DMS53 (cell line): ENCODE data around the gene ITIH4.

Experiments used
- DNase-seq: peaks from one replicate; lab custom pipeline; 2025; lab: John Stamatoyannopoulos, UW

Gene ITIH4

GRCh38 chr3:52830535-52831258 is at the start of gene ITIH4:
Gene ITIH4 (minus strand): TSS chr3:52830672. CDS start chr3:52830642, 30 bp downstream.
- no peak for DNase-seq

GRCh38 chr3:52880047-52880446 is 49.6 kb upstream of the ITIH4 start:
- no peak for DNase-seq

GRCh38 chr3:52879581-52879980 is 49.1 kb upstream of the ITIH4 start:
- no peak for DNase-seq

GRCh38 chr3:52879090-52879489 is 48.6 kb upstream of the ITIH4 start:
- no peak for DNase-seq

GRCh38 chr3:52877085-52877484 is 46.6 kb upstream of the ITIH4 start:
- DNase-seq: no peak

- no peak for DNase-seq
Measured at GRCh38 chr3:52874864-52875587, 44.6 kb upstream of the ITIH4 start.

GRCh38 chr3:52874160-52874701 is 43.8 kb upstream of the ITIH4 start:
- DNase-seq: no peak

GRCh38 chr3:52873433-52874159 is 43.1 kb upstream of the ITIH4 start:
- DNase-seq: no peak

GRCh38 chr3:52872245-52872644 is 41.8 kb upstream of the ITIH4 start:
- no peak for DNase-seq

- no peak for DNase-seq
Measured at GRCh38 chr3:52871761-52872160, 41.3 kb upstream of the ITIH4 start.

GRCh38 chr3:52870471-52870870 is 40.0 kb upstream of the ITIH4 start:
- no peak for DNase-seq

- no peak for DNase-seq
Measured at GRCh38 chr3:52866427-52866826, 36.0 kb upstream of the ITIH4 start.

GRCh38 chr3:52865994-52866393 is 35.5 kb upstream of the ITIH4 start:
- no peak for DNase-seq

- no peak for DNase-seq
Measured at GRCh38 chr3:52860424-52860768, 29.9 kb upstream of the ITIH4 start.

GRCh38 chr3:52859686-52860423 is 29.4 kb upstream of the ITIH4 start:
- DNase-seq: no peak

- no peak for DNase-seq
Measured at GRCh38 chr3:52857864-52858263, 27.4 kb upstream of the ITIH4 start.

GRCh38 chr3:52857133-52857532 is 26.7 kb upstream of the ITIH4 start:
- DNase-seq: no peak

- no peak for DNase-seq
Measured at GRCh38 chr3:52856666-52857065, 26.2 kb upstream of the ITIH4 start.

- DNase-seq: no peak
Measured at GRCh38 chr3:52854013-52854412, 23.5 kb upstream of the ITIH4 start.

- no peak for DNase-seq
Measured at GRCh38 chr3:52852419-52852818, 21.9 kb upstream of the ITIH4 start.

- DNase-seq: peak; percentile 49
Measured at GRCh38 chr3:52851348-52851747, 20.9 kb upstream of the ITIH4 start.

GRCh38 chr3:52849656-52850055 is 19.2 kb upstream of the ITIH4 start:
- DNase-seq: no peak
